Endothelial cell of umbilical vein (primary cell): ENCODE data around the gene ANXA2. TPM values are rescaled to one million over a fixed set of nuclear protein-coding genes. Genes with fewer than 3 reads are reported as not detected.

Source experiments
- BruUV-seq: library from RNA; stranded (reverse); fragments of 400-500 nt; replicated peaks from 2 replicates; lab custom pipeline; 2021; lab: Mats Ljungman, UMichigan
- CTCF ChIA-PET: fragments of 300-600, 350-600 bp; sonication (Branson Sonifier 250); formaldehyde crosslinking; loops from one replicate; lab custom pipeline; 2021; ENCODE audit warnings: antibody characterized with exemption, inconsistent platforms; lab: Charles Lee
- POLR2A ChIA-PET: fragments of 300-600, 350-600 bp; sonication (Branson Sonifier 250); formaldehyde crosslinking; loops from one replicate; lab custom pipeline; 2021; ENCODE audit warnings: antibody characterized with exemption, inconsistent platforms; lab: Charles Lee
- DNase-seq: peaks from one replicate; pipeline ENCODE4 v3.0.0-alpha.2; 2011; ENCODE audit warnings: low read depth, low spot score
- FAIRE-seq: peaks from 2 replicates; lab custom pipeline; 2011; peaks lifted over from hg19 to GRCh38; lab: Jason Lieb, UNC
- H2AFZ ChIP-seq: 2 replicates; pipeline ENCODE4 v1.6.0; 2012; ENCODE audit warnings: low read depth, low read length, control low read depth, inconsistent platforms
- H3K27ac ChIP-seq: 2 replicates; pipeline ENCODE4 v1.5.1; 2011; ENCODE audit warnings: low read depth, mild to moderate bottlenecking, control low read depth, low read length, moderate library complexity; ENCODE audit not compliant: insufficient read depth
- H3K27me3 ChIP-seq, 2 experiments: 2 replicates each; pipeline versions ENCODE4 v1.6.0 to v1.6.1; 2011; ENCODE audit warnings: low read length in 2 of 2, mixed read lengths in 1 of 2; ENCODE audit not compliant: control insufficient read depth in 2 of 2, insufficient read depth in 2 of 2
- H3K36me3 ChIP-seq, 2 experiments: 2 replicates in 1 of 2; 3 replicates in 1 of 2; pipeline ENCODE4 v1.5.1; 2011; ENCODE audit warnings: low read length in 2 of 2, mild to moderate bottlenecking in 1 of 2, moderate library complexity in 1 of 2; ENCODE audit not compliant: control insufficient read depth in 2 of 2, insufficient read depth in 2 of 2; ENCODE audit errors: extremely low read depth in 1 of 2
- H3K4me1 ChIP-seq: 3 replicates; pipeline ENCODE4 v1.5.1; 2011; ENCODE audit warnings: mild to moderate bottlenecking, low read length; ENCODE audit not compliant: control insufficient read depth, insufficient read depth; ENCODE audit errors: extremely low read depth
- H3K4me2 ChIP-seq: 2 replicates; pipeline ENCODE4 v1.6.1; 2011; ENCODE audit warnings: low read length, control low read depth, mixed read lengths; ENCODE audit not compliant: insufficient read depth
- H3K4me3 ChIP-seq, 3 experiments: fragments of 200-600 bp in 1 of 3; sonication (generic), shearing (Covaris generic) in 1 of 3; replicated peaks in 1 of 3; 2 replicates each; pipeline ENCODE4 v1.5.1; 2011 to 2016; ENCODE audit warnings: control low read depth in 3 of 3, low read length in 3 of 3, mild to moderate bottlenecking in 2 of 3, inconsistent platforms in 1 of 3, low read depth in 1 of 3, moderate library complexity in 1 of 3; ENCODE audit not compliant: insufficient read depth in 1 of 3
- H3K79me2 ChIP-seq: 2 replicates; pipeline ENCODE4 v1.6.0; 2012; ENCODE audit warnings: low read length, inconsistent platforms; ENCODE audit not compliant: control insufficient read depth, insufficient read depth
- H3K9ac ChIP-seq: replicated peaks from 2 replicates; pipeline ENCODE3; 2011; ENCODE audit warnings: low read length, control low read depth; ENCODE audit not compliant: insufficient read depth; ENCODE audit errors: extremely low read depth
- H3K9me1 ChIP-seq: replicated peaks from 3 replicates; pipeline ENCODE4 v1.6.0; 2011; ENCODE audit warnings: mild to moderate bottlenecking, low read length; ENCODE audit not compliant: control insufficient read depth, insufficient read depth; ENCODE audit errors: extremely low read depth
- H3K9me3 ChIP-seq: replicated peaks from 2 replicates; pipeline ENCODE4 v1.5.1; 2012; ENCODE audit warnings: low read length, inconsistent platforms; ENCODE audit not compliant: control insufficient read depth, insufficient read depth
- H4K20me1 ChIP-seq: replicated peaks from 2 replicates; pipeline ENCODE3; 2011; ENCODE audit warnings: mild to moderate bottlenecking, low read length; ENCODE audit not compliant: control insufficient read depth, insufficient read depth; ENCODE audit errors: extremely low read depth
- CTCF ChIP-seq, 2 donors: IDR thresholded peaks; 1 replicate in 1 of 2; 2 replicates in 1 of 2; pipeline ENCODE4 v1.5.1; 2011; ENCODE audit warnings: low read length in 2 of 2, mild to moderate bottlenecking in 2 of 2, moderate library complexity in 2 of 2, control low read depth in 1 of 2, inconsistent platforms in 1 of 2, low read depth in 1 of 2; ENCODE audit not compliant: insufficient read depth in 1 of 2; ENCODE audit errors: extremely low read depth in 1 of 2
- EZH2 ChIP-seq: IDR thresholded peaks from 2 replicates; pipeline ENCODE4 v1.6.1; 2012; ENCODE audit warnings: borderline replicate concordance, low read depth, mild to moderate bottlenecking, moderate library complexity, low read length, inconsistent platforms; ENCODE audit not compliant: severe bottlenecking
- FOS ChIP-seq: IDR thresholded peaks from 2 replicates; pipeline ENCODE4 v1.6.1; 2011; ENCODE audit warnings: mild to moderate bottlenecking, low read length, moderate library complexity, borderline replicate concordance; ENCODE audit not compliant: insufficient read depth
- GATA2 ChIP-seq: IDR thresholded peaks from 2 replicates; pipeline ENCODE4 v1.7.0; 2011; ENCODE audit warnings: low read depth, mild to moderate bottlenecking, moderate library complexity, mixed read lengths, low read length; ENCODE audit not compliant: insufficient read length, insufficient read depth
- JUN ChIP-seq: IDR thresholded peaks from 2 replicates; pipeline ENCODE4 v1.6.1; 2011; ENCODE audit warnings: borderline replicate concordance, low read depth; ENCODE audit not compliant: insufficient read length, insufficient read depth
- MYC ChIP-seq: IDR thresholded peaks from one replicate; pipeline ENCODE4 v1.6.1; 2011; ENCODE audit warnings: mild to moderate bottlenecking, low read depth, low read length
- POLR2A ChIP-seq: IDR thresholded peaks from 2 replicates; pipeline ENCODE4 v1.6.1; 2012; ENCODE audit warnings: low read depth, mild to moderate bottlenecking, control low read depth, low read length
- POLR2AphosphoS5 ChIP-seq: IDR thresholded peaks from 2 replicates; pipeline ENCODE4 v1.6.1; 2012; ENCODE audit warnings: low read depth, mild to moderate bottlenecking, control low read depth, low read length, moderate library complexity; ENCODE audit not compliant: insufficient read depth
- dilution Hi-C: fragments of 300-500 bp; cut with MboI; formaldehyde crosslinking; loops from one replicate; pipeline ENCODE4 v1.15.0; 2019; ENCODE audit warnings: low sequenced_read_pairs; ENCODE audit not compliant: extremely low pct_ligation_motif_present
- intact Hi-C: fragments of 100-400 bp; cut with micrococcal nuclease; formaldehyde crosslinking; loops from one replicate; pipeline ENCODE4 v1.10.0; 2022
- polyA plus RNA-seq, 4 experiments: library from polyadenylated mRNA; depleted of rRNA in 3 of 4; stranded (reverse) in 3 of 4; unstranded in 1 of 4; fragments of >200 nt; gene quantifications; 2 replicates each; pipeline versions ENCODE4 v1.2.1 to v1.2.3, GENCODE V29; 2011 to 2012; ENCODE audit warnings: missing spikeins in 1 of 4
- total RNA-seq: library from RNA; stranded (reverse); gene quantifications from 2 replicates; pipeline ENCODE4 v1.2.3, GENCODE V29; 2021
- TF ChIP-seq, protein P1 (sequence below): IDR thresholded peaks from 2 replicates; pipeline ENCODE4 v1.6.1; 2011; ENCODE audit not compliant: insufficient read depth, insufficient read length

The ANXA2 gene
- total and polyA plus RNA-seq, 2 donors (not counting 3 experiments of a cell fraction or from before 2014, with no cell fraction given): 2,725 to 3,299 TPM

- Histone ChIP-seq H3K36me3 (no peaks in the 10 kb centered on the region), H3K4me3 (no peak overlapping the region), H3K27me3 (peaks cover 21 to 24% of the 10 kb centered on the region in 2 experiments), H3K4me1 (no peaks in the 10 kb centered on the region), H3K27ac (no peak overlapping the region), H4K20me1 (no peaks in the 10 kb centered on the region), H3K9me3 (no peaks in the 10 kb centered on the region), H3K9ac (no peak overlapping the region), H3K4me2 (no peak overlapping the region), H3K79me2 (no peaks in the 10 kb centered on the region), H2AFZ (no peak overlapping the region), H3K9me1 (no peaks in the 10 kb centered on the region)
- BruUV-seq: no TSS peak
- POLR2A ChIA-PET: no interaction called here
- no peak for TF ChIP-seq GATA2
- no peak for TF ChIP-seq JUN
- no peak for TF ChIP-seq MYC
- TF ChIP-seq, protein P1, sequence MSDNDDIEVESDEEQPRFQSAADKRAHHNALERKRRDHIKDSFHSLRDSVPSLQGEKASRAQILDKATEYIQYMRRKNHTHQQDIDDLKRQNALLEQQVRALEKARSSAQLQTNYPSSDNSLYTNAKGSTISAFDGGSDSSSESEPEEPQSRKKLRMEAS: no peak
- no peak for TF ChIP-seq POLR2AphosphoS5
- no peak for TF ChIP-seq FOS
- no peak for TF ChIP-seq POLR2A
- no peak for TF ChIP-seq EZH2
- no peak for TF ChIP-seq CTCF (IDR thresholded peaks at IDR 0.05; ENCODE audit: extremely low read depth in 1 of 2, insufficient read depth in 1 of 2, low read depth in 1 of 2, low read length in 2 of 2)
- CTCF ChIA-PET: interaction anchor here (1.0 to 11.1 kb wide), 5 partner anchors 8 to 627 kb away, joined by 3 to 188 read pairs (median 12); no protein-coding TSS in a partner anchor
- intact Hi-C loops: no loop called here
- FAIRE-seq (no peak), DNase-seq (no peak)
- dilution Hi-C loops: no loop called here
Measured at GRCh38 chr15:60318216-60318867, 79.4 kb downstream of the ANXA2 start.
